PC-3 (cell line): ENCODE data around the gene UTS2R. TPM values are rescaled to one million over a fixed set of nuclear protein-coding genes. Genes with fewer than 3 reads are reported as not detected.

ENCODE experiments used
- ATAC-seq: fragments of 200-7000 bp; cut with Tn5 transposase; 2 replicates; pipeline ENCODE4 v1.9.1; 2020; ENCODE audit warnings: mild to moderate bottlenecking, moderate library complexity
- BruUV-seq: library from RNA; stranded (reverse); fragments of 400-500 nt; replicated peaks from 2 replicates; lab custom pipeline; 2021; lab: Mats Ljungman, UMichigan
- CTCF ChIA-PET: fragments of 300-600 bp; sonication (Branson Sonifier 250); formaldehyde crosslinking; loops from one replicate; lab custom pipeline; 2022; ENCODE audit warnings: antibody characterized with exemption; lab: Charles Lee
- POLR2A ChIA-PET: fragments of 300-600 bp; sonication (Branson Sonifier 250); formaldehyde crosslinking; loops from one replicate; lab custom pipeline; 2022; ENCODE audit warnings: antibody characterized with exemption; ENCODE audit not compliant: unreplicated experiment; lab: Charles Lee
- DNase-seq: peaks from one replicate; pipeline ENCODE4 v3.0.0-alpha.2; 2015
- H2AFZ ChIP-seq: fragments of 300-600 bp; sonication (generic); 2 replicates; pipeline ENCODE4 v1.6.0; 2016; ENCODE audit warnings: antibody characterized with exemption, low read length
- H3F3A ChIP-seq: fragments of 300-600 bp; sonication (generic); one replicate; pipeline ENCODE4 v1.6.0; 2017; ENCODE audit warnings: antibody characterized with exemption, low read length, control low read depth, mild to moderate bottlenecking; ENCODE audit not compliant: unreplicated experiment
- H3K27ac ChIP-seq: fragments of 300-600 bp; sonication (generic); 2 replicates; pipeline ENCODE4 v1.5.1; 2016; ENCODE audit warnings: mild to moderate bottlenecking, low read length
- H3K27me3 ChIP-seq: fragments of 300-600 bp; sonication (generic); 2 replicates; pipeline ENCODE4 v1.6.1; 2016; ENCODE audit warnings: low read length, mixed read lengths
- H3K36me3 ChIP-seq: fragments of 300-600 bp; sonication (generic); 2 replicates; pipeline ENCODE4 v1.6.1; 2016; ENCODE audit warnings: low read depth, mixed run types, low read length, mixed read lengths
- H3K4me1 ChIP-seq: fragments of 300-600 bp; sonication (generic); 2 replicates; pipeline ENCODE4 v1.5.1; 2016; ENCODE audit warnings: low read length; ENCODE audit not compliant: insufficient read depth
- H3K4me2 ChIP-seq: fragments of 300-600 bp; sonication (generic); 2 replicates; pipeline ENCODE4 v1.6.0; 2016; ENCODE audit warnings: low read length
- H3K4me3 ChIP-seq: fragments of 300-600 bp; sonication (generic); 2 replicates; pipeline ENCODE4 v1.5.1; 2016; ENCODE audit warnings: mild to moderate bottlenecking, low read length, mixed read lengths
- H3K79me2 ChIP-seq: fragments of 300-600 bp; sonication (generic); 2 replicates; pipeline ENCODE4 v1.6.1; 2017; ENCODE audit warnings: low read length, mixed read lengths
- H3K9ac ChIP-seq: fragments of 300-600 bp; sonication (generic); 2 replicates; pipeline ENCODE4 v1.6.0; 2016; ENCODE audit warnings: mild to moderate bottlenecking, low read length
- H3K9me2 ChIP-seq: fragments of 300-600 bp; sonication (generic); replicated peaks from 2 replicates; pipeline ENCODE4 v1.6.1; 2016; ENCODE audit warnings: mixed run types, low read length, mixed read lengths
- H3K9me3 ChIP-seq: fragments of 300-600 bp; sonication (generic); 2 replicates; pipeline ENCODE4 v1.6.1; 2016; ENCODE audit warnings: low read length, mixed read lengths
- H4K20me1 ChIP-seq: fragments of 300-600 bp; sonication (generic); 2 replicates; pipeline ENCODE4 v1.6.1; 2016; ENCODE audit warnings: low read length, mixed read lengths
- CTCF ChIP-seq: fragments of 300-600 bp; sonication (generic); conservative IDR thresholded peaks from 2 replicates; pipeline ENCODE4 v1.5.1; 2017; ENCODE audit warnings: antibody characterized with exemption, low read depth, mild to moderate bottlenecking, low read length
- EZH2 ChIP-seq: fragments of 300-600 bp; sonication (generic); IDR thresholded peaks from one replicate; pipeline ENCODE4 v1.6.1; 2017; ENCODE audit warnings: antibody characterized with exemption, mild to moderate bottlenecking, low read length; ENCODE audit not compliant: unreplicated experiment
- EZH2phosphoT487 ChIP-seq: fragments of 300-600 bp; sonication (generic); IDR thresholded peaks from 2 replicates; pipeline ENCODE4 v1.6.1; 2018; ENCODE audit warnings: mild to moderate bottlenecking, antibody characterized with exemption, low read length, borderline replicate concordance
- intact Hi-C: fragments of 100-400 bp; cut with micrococcal nuclease; formaldehyde crosslinking; loops from 2 replicates; pipeline ENCODE4 v1.9.0; 2023
- total RNA-seq: library from RNA; depleted of rRNA; stranded (reverse); fragments of >200 nt; gene quantifications from 2 replicates; pipeline ENCODE4 v1.2.3, GENCODE V29; 2014

The UTS2R gene
- total RNA-seq, 1 experiment from 2014 or later = not detected

DNA sequence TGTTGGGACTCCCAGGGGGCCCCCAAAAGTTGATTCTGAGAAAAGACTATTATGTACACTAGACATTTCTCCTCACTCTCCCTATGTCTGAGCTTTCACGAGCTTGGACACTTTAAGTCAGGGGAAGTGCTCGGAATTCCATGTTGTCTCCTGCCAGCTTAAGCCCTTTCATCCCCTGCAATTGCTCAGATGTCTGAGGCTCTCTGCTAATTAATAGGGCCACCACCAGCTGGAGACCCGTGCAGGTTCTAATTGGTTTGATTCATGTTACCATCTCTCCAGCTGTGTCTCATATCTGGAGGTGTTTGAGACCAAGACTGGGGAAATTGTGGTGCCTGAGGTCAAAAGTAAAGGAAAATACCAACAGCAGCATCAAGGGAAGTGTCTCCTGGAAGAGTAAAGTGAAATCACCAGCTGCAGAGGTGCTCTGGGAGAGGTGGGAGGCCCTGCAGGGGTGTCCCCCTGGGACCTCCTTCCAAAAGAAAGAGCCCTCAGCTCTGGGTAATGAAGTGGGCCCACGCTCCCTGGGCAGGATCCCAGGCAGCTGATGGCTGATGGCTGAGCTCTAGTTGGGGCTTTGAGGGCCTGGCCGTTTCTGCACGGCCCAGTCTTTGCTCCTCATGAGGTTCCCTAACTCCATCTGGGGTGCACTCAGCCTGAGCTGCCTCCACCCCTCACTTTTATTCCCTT is 5.8 kb upstream of the UTS2R start:
- Histone ChIP-seq H3F3A (no peaks in the 10 kb centered on the region), H4K20me1 (no peaks in the 10 kb centered on the region), H3K27me3 (no peaks in the 10 kb centered on the region), H3K4me2 (no peak overlapping the region), H3K4me1 (peaks cover 4% of the 10 kb centered on the region; the same call in 1 of the 2 replicates), H3K27ac (no peak overlapping the region), H3K79me2 (no peaks in the 10 kb centered on the region), H3K9me3 (no peaks in the 10 kb centered on the region), H3K4me3 (no peak overlapping the region), H3K36me3 (no peaks in the 10 kb centered on the region), H2AFZ (no peak overlapping the region), H3K9ac (no peak overlapping the region), H3K9me2 (no peaks in the 10 kb centered on the region)
- ChIA-PET CTCF (no interaction called here), POLR2A (no interaction called here)
- intact Hi-C loops = no loop called here
- no peak for ATAC-seq
- no peak for DNase-seq
- BruUV-seq = no TSS peak
- TF ChIP-seq EZH2phosphoT487 = no peak
- TF ChIP-seq CTCF = no peak
- TF ChIP-seq EZH2 = no peak

GRCh38 chr17:82366749-82367148 is 4.8 kb upstream of the UTS2R start:
- no peak for TF ChIP-seq EZH2
- TF ChIP-seq CTCF = no peak
- TF ChIP-seq EZH2phosphoT487 = no peak
- H3F3A ChIP-seq = no peaks in the 10 kb centered on the region
- H3K4me2 ChIP-seq = no peak overlapping the region
- no peak overlapping the region for H2AFZ ChIP-seq
- H3K9ac ChIP-seq = no peak overlapping the region
- no TSS peak for BruUV-seq
- no peak overlapping the region for H3K27ac ChIP-seq
- no peaks in the 10 kb centered on the region for H4K20me1 ChIP-seq
- POLR2A ChIA-PET = no interaction called here
- peaks cover 6% of the 10 kb centered on the region; the same call in 1 of the 2 replicates for H3K4me1 ChIP-seq
- ATAC-seq (no peak), DNase-seq (peak; percentile 15)
- H3K27me3 ChIP-seq = no peaks in the 10 kb centered on the region
- no peaks in the 10 kb centered on the region for H3K36me3 ChIP-seq
- no peak overlapping the region for H3K4me3 ChIP-seq
- CTCF ChIA-PET = no interaction called here
- no peaks in the 10 kb centered on the region for H3K79me2 ChIP-seq
- no peaks in the 10 kb centered on the region for H3K9me2 ChIP-seq
- H3K9me3 ChIP-seq = no peaks in the 10 kb centered on the region
- intact Hi-C loops = no loop called here
